ENCODE data around the gene N4BP2. TPM values are rescaled to one million over a fixed set of nuclear protein-coding genes. Genes with fewer than 3 reads are reported as not detected.

N4BP2 gene
- total RNA-seq, 4 donors from 2014 or later, result 5.5 to 9.7 (median 7.7) TPM

DNA sequence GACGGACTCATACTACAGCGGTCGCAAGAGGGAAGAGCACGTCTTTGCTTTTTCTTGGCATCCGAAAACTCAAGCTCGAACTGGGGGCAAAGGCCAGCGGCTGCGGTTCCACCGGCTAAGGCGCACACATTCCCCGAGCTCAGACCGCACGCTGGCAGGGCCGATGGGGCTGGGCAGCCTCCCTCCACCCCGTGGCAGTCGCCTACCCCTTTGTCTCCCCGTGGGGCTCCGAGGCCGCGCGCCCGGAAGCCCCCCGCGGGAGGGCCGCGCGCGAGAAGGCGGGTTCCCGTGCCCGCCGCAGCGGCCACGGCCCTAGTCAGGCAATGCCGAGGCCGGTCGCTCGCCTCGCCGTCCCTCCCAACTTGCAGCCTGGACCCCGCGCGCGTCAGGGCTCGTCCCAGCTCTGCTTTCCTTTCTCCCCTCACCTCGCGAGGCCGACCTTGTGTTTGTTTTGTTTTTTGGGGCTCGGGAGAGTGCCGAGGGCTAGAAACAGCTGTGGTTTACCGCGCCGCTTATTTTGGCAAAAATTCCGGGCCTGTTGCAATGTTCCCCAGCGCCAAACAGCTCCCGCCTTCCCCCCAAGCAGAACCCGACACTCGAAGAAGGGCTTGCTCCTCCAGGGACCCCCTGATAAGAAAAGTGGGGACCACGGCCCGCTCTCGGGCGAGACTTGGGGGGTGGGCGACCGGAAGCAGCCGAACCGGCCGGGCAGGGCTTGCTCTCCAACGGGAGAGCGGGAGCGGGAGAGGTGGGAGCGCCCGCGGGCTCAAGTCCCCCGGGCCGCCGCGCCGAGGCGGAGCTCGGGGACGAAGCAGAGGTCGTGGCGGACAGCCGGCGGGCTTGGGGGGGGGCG is 561 bp upstream of the N4BP2 start:
- H3K4me3 ChIP-seq, result peak overlapping the region; percentile 80 to 96 (median 90)
- no peaks in the 10 kb centered on the region for H3K36me3 ChIP-seq
- intact Hi-C loops (cut with DNase I), result loop anchor here (5.0 to 10.0 kb wide), 5 partner anchors 79 to 601 kb away; partner anchors contain the start of genes LIAS, PDS5A, RPL9 and SMIM14
- WGBS, result 2% methylated on average over 22 of the region's 86 CpGs
- H3K27me3 ChIP-seq, result no peaks in the 10 kb centered on the region
- DNase-seq (ENCODE audit: extremely low spot score), result peak; percentile 95
- no peak for TF ChIP-seq POLR2A (IDR thresholded peaks at IDR 0.05; ENCODE audit: low read depth)
- no peak for TF ChIP-seq EP300 (IDR thresholded peaks at IDR 0.05)
- peak; percentile 22 to 53 for TF ChIP-seq POLR2AphosphoS5 (IDR thresholded peaks at IDR 0.05)
- TF ChIP-seq CTCF (IDR thresholded peaks at IDR 0.05), result no peak
- no peaks in the 10 kb centered on the region for H3K9me3 ChIP-seq
- peaks cover 16 to 32% (median 29%) of the 10 kb centered on the region in 4 donors for H3K4me1 ChIP-seq
- H3K27ac ChIP-seq (replicated peaks in 1 of 4), result peak overlapping the region; percentile 96 to 100 (median 100)

DNA sequence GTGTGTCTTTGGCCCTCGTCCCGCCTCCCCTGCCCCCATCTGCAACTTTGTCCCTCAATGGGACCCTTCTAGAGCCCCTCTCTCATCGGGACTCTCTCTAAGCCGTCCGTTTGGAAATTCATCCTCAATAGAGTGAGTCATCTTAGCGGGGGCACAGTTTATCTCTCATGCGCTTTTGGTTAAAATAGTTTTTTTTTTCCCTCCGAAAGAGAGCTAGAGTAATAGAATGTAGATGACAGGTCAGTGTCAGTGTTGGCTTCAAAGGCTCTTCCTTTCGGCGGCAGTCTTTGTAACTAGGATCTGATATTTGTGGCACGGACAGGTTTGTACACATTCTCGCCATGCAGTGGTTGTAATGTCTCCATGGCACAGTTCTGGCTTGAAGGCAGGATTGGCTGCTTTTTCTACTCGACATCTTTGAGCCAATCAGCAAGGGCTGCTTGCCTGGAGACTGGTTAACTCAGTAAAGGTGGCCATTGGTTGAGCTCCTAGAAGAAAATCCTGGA is 989 bp downstream of the N4BP2 start:
- intact Hi-C loops (cut with DNase I), result loop anchor here (5.0 to 10.0 kb wide), 5 partner anchors 80 to 603 kb away; partner anchors contain the start of genes LIAS, PDS5A, RPL9 and SMIM14
- H3K27ac ChIP-seq (replicated peaks in 1 of 4), result peak overlapping the region; percentile 96 to 100 (median 100)
- TF ChIP-seq POLR2AphosphoS5 (IDR thresholded peaks at IDR 0.05) (peak; percentile 77 to 84), CTCF (IDR thresholded peaks at IDR 0.05) (no peak)
- no peaks in the 10 kb centered on the region for H3K27me3 ChIP-seq
- peaks cover 0 to 3% (median 0%) of the 10 kb centered on the region in 4 donors for H3K36me3 ChIP-seq
- no peaks in the 10 kb centered on the region for H3K9me3 ChIP-seq
- H3K4me1 ChIP-seq, result peaks cover 16 to 32% (median 29%) of the 10 kb centered on the region in 4 donors
- 0% methylated on average over 13 of the region's 13 CpGs for WGBS
- peak; percentile 95 for DNase-seq (ENCODE audit: extremely low spot score)
- peak overlapping the region; percentile 80 to 96 (median 90) for H3K4me3 ChIP-seq

DNA sequence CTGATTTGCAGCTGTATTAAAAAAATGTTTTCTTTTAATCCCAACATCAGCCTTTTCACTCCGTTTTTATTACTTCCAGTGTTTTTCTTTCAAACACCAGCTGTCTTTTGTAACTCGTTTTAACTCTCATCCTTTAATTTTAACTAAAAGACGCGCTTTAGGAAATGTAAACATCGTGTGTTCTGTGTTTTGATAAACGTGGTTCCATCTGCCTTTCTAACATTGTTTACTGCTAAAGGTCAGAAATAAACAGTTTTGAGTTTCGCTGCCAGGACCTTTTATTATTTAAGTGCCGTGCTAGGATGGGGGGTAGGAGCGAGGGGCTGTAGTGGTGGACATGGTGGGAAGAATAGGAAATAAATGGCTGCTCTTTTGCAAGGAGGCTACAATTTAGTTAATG is 1.5 kb downstream of the N4BP2 start:
- DNase-seq (ENCODE audit: extremely low spot score), result no peak

GRCh38 chr4:40058854-40059253 is 2.2 kb downstream of the N4BP2 start:
- Histone ChIP-seq H3K4me3 (peak overlapping the region in 3 of 4 donors; percentile 80 to 96 (median 95)), H3K4me1 (peaks cover 16 to 32% (median 29%) of the 10 kb centered on the region in 4 donors), H3K27me3 (no peaks in the 10 kb centered on the region), H3K36me3 (peaks cover 0 to 7% (median 0%) of the 10 kb centered on the region in 4 donors), H3K9me3 (no peaks in the 10 kb centered on the region), H3K27ac (replicated peaks in 1 of 4) (peak overlapping the region in 1 of 4 donors; percentile 96)
- intact Hi-C loops (cut with DNase I), result loop anchor here (5.0 to 10.0 kb wide), 5 partner anchors 82 to 604 kb away; partner anchors contain the start of genes LIAS, PDS5A, RPL9 and SMIM14
- 62% methylated on average over 14 of the region's 14 CpGs for WGBS
- TF ChIP-seq POLR2AphosphoS5 (IDR thresholded peaks at IDR 0.05) (no peak), CTCF (IDR thresholded peaks at IDR 0.05) (no peak), EP300 (IDR thresholded peaks at IDR 0.05) (no peak), POLR2A (IDR thresholded peaks at IDR 0.05; ENCODE audit: low read depth) (no peak)
- no peak for DNase-seq (ENCODE audit: extremely low spot score)

More for the DNA sequence above, 1.5 kb downstream of the N4BP2 start:
- Histone ChIP-seq H3K4me1 (peaks cover 16 to 32% (median 29%) of the 10 kb centered on the region in 4 donors), H3K27me3 (no peaks in the 10 kb centered on the region), H3K27ac (replicated peaks in 1 of 4) (peak overlapping the region; percentile 96 to 100 (median 100)), H3K4me3 (peak overlapping the region; percentile 80 to 96 (median 90)), H3K36me3 (peaks cover 0 to 3% (median 0%) of the 10 kb centered on the region in 4 donors), H3K9me3 (no peaks in the 10 kb centered on the region)
- under 1% methylated on average over 9 of the region's 9 CpGs for WGBS
- intact Hi-C loops (cut with DNase I), result loop anchor here (5.0 to 10.0 kb wide), 5 partner anchors 81 to 603 kb away; partner anchors contain the start of genes LIAS, PDS5A, RPL9 and SMIM14
- TF ChIP-seq POLR2A (IDR thresholded peaks at IDR 0.05; ENCODE audit: low read depth), result no peak
- no peak for TF ChIP-seq POLR2AphosphoS5 (IDR thresholded peaks at IDR 0.05)
- TF ChIP-seq EP300 (IDR thresholded peaks at IDR 0.05), result no peak
- no peak for TF ChIP-seq CTCF (IDR thresholded peaks at IDR 0.05)

All from esophagus muscularis mucosa (tissue), 4 donors.